GM12891 (cell line): ENCODE results near the gene QRSL1.
"Not testable (repeated sequence)": the region's sequence is repeated elsewhere in the genome, so short reads cannot be mapped to it uniquely, and the experiment has no call there.

ENCODE experiments used
- POLR2A ChIP-seq: IDR thresholded peaks from 2 replicates; pipeline ENCODE4 v1.6.1; 2011; ENCODE audit warnings: low read depth, low read length, control low read depth
- POLR2AphosphoS5 ChIP-seq: IDR thresholded peaks from 2 replicates; pipeline ENCODE4 v1.6.1; 2011; ENCODE audit warnings: low read depth, low read length, control low read depth
- POU2F2 ChIP-seq: IDR thresholded peaks from 2 replicates; pipeline ENCODE4 v1.6.1; 2011; ENCODE audit warnings: low read depth, mild to moderate bottlenecking, control low read depth, low read length, moderate library complexity
- SPI1 ChIP-seq: IDR thresholded peaks from 2 replicates; pipeline ENCODE4 v1.6.1; 2011; ENCODE audit warnings: low read depth, low read length, control low read depth
- TAF1 ChIP-seq: IDR thresholded peaks from 2 replicates; pipeline ENCODE4 v1.6.1; 2011; ENCODE audit warnings: low read depth, low read length, control low read depth

- not testable (repeated sequence) for TF ChIP-seq POLR2AphosphoS5, SPI1, POLR2A, TAF1, POU2F2
Observed at GRCh38 chr6:106627760-106628159, 1.6 kb upstream of the QRSL1 start.
